NCI-H82 (cell line): Measurements from ENCODE around the gene CNN2.
A peak's percentile ranks its signal among the peaks of the same experiment; 100 is the strongest.

ENCODE experiments used
- DNase-seq: peaks from one replicate; lab custom pipeline; 2025; lab: John Stamatoyannopoulos, UW

CNN2 gene

DNA sequence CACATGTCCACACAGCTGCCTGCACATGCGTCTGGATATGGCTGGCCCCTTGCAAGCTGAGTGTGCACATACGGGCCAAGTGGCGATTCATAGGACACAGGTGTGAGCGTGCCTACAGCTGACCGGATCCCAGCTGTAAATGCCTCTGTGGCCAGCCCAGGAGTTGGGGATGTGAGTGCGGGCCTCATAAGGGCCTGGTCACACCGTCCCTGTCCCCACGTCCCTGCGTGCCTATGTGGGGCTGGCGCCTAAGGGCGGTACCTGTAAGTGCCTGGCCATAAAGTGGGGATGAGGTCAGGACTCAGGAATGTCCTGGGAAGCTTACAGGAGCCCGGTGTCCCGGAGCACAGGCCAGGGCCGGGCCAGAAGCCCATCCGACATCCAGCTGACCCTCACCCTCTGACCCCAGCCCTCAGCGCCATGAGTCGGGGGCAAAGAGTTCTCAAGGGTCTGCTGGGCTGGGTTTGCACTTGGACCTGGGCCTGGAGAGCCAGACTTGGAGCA, 39.2 kb downstream of the CNN2 start:
- no peak for DNase-seq

GRCh38 chr19:1066251-1066747, 39.9 kb downstream of the CNN2 start:
- DNase-seq = no peak

GRCh38 chr19:1066748-1067340, 40.4 kb downstream of the CNN2 start, which contains the start of gene ARHGAP45:
TSS of gene ARHGAP45 (plus strand) at chr19:1067167. CDS start at chr19:1067406, 239 bp downstream.
- no peak for DNase-seq

GRCh38 chr19:1067341-1067957, 41.0 kb downstream of the CNN2 start:
- no peak for DNase-seq

DNA sequence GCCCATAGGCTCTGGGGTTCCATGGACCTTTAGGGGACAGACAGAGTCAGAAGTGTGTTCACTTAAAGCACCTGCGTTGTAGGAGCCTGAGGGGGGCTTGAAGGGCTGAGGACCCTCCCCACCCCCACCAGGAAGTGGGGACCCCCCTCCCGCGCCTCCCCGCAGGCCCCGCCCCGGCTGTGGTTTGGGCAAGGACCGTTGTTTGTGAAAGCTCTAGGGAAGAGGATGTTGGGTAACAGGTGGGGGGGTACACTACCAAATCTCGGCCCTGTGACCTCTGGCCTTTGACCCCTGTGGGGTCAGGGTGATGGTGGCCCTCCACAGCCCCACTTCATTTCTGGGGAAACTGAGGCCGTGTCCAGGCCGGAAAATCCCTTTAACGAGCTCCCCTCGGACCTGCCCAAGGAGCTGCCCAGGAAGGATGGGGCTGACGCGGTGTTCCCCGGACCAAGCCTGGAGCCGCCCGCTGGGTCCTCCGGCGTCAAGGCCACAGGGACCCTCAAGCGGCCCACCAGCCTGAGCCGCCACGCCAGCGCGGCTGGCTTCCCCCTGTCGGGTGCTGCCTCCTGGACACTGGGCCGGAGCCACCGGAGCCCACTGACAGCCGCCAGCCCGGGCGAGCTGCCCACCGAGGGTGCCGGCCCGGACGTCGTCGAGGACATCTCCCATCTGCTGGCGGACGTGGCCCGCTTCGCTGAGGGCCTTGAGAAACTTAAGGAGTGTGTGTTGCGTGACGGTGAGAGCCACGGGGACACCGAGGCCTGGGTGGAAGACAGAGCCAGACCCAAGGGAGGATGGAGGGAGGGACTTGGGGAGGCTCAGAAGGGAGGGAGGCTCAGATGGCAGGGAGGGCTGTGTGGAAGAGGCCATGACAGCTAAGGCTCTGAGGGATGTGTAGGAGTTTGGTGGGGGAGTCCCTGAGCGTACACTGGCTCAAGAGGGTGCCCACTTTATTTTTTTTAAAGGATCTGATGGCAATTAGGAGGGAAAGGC, 41.9 kb downstream of the CNN2 start:
- DNase-seq = no peak

GRCh38 chr19:1069009-1069779, 42.8 kb downstream of the CNN2 start:
- no peak for DNase-seq

DNA sequence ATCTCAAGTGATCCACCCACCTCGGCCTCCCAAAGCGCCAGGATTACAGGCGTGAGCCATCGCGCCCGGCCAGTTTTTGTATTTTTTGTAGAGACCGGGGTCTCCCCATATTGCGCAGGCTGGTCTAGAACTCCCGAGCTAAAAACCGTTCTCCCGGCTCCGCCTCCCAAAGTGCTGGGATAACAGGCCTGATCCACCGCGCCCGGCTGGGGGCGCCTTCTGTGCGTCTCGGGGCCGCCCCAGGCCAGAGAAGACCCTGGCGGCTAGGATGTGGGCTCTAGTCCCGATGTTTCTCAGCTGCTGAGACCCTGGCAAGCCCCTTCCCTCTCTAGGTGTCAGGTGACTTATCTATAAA, 44.1 kb downstream of the CNN2 start:
- peak; percentile 39 for DNase-seq

GRCh38 chr19:1070931-1071791, 44.8 kb downstream of the CNN2 start:
- DNase-seq = peak; percentile 27

GRCh38 chr19:1072371-1073015, 46.1 kb downstream of the CNN2 start:
- no peak for DNase-seq

- no peak for DNase-seq
These were observed 46.9 kb downstream of the CNN2 start for GRCh38 chr19:1073063-1073955.

- no peak for DNase-seq
These were observed 47.6 kb downstream of the CNN2 start for GRCh38 chr19:1073956-1074517.

GRCh38 chr19:1074544-1075283, 48.3 kb downstream of the CNN2 start:
- DNase-seq = peak; percentile 85

- no peak for DNase-seq
These were observed 49.6 kb downstream of the CNN2 start for GRCh38 chr19:1076046-1076386.

GRCh38 chr19:1076951-1077350, 50.5 kb downstream of the CNN2 start:
- no peak for DNase-seq

GRCh38 chr19:1079566-1080111, 53.2 kb downstream of the CNN2 start:
- DNase-seq = peak; percentile 53

- DNase-seq = no peak
These were observed 54.2 kb downstream of the CNN2 start for GRCh38 chr19:1080360-1081161.
